ENCODE data around the gene LHX2. TPM values are rescaled to one million over a fixed set of nuclear protein-coding genes. Genes with fewer than 3 reads are reported as not detected.
A peak's percentile ranks its signal among the peaks of the same experiment; 100 is the strongest.

Gene LHX2
- total and polyA plus RNA-seq, 2 of the 13 experiments (the other 11 are each of a cell fraction or from before 2014, with no cell fraction given) = not detected

DNA sequence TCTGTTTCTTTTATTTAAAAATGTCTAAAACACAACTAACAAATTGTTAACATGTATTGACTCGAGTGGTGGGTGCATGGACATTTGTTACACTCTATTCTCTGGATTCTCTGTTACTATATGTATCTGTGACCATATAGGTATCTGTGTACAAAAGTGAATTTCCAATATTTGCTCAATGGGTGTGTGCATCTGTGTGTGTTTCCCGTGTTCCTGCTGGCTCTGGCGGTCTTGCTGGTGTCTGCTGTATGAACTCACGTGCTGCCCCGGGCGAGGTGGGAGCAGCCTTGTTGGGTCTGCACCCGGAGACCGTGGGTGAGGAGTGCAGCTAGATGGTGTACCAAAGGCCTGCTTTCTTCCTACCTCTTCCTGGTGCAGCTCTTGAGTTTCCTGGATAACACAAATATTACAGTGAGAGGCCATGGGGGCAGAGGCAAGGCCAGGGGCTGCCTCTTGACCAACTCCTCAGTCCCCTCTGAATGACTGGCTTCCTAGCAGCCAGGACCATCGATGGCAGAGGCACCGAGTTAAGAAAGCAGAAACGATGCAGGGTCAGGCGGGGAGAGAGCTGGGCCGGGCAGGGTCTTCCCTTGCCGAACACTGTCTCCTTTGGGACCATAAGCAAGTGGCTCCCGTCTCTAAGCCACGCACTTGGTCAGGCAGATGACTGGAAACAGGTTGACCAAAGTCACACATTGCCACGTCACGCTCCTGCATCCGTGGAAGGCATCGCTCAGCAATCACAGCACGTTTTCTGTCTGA is 49.5 kb downstream of the LHX2 start:
- TF ChIP-seq BRD4 (CRISPR knock-in tag; IDR thresholded peaks at IDR 0.05) = no peak
- TF ChIP-seq, protein P1, sequence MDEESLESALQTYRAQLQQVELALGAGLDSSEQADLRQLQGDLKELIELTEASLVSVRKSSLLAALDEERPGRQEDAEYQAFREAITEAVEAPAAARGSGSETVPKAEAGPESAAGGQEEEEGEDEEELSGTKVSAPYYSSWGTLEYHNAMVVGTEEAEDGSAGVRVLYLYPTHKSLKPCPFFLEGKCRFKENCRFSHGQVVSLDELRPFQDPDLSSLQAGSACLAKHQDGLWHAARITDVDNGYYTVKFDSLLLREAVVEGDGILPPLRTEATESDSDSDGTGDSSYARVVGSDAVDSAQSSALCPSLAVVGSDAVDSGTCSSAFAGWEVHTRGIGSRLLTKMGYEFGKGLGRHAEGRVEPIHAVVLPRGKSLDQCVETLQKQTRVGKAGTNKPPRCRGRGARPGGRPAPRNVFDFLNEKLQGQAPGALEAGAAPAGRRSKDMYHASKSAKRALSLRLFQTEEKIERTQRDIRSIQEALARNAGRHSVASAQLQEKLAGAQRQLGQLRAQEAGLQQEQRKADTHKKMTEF (CRISPR knock-in tag; IDR thresholded peaks at IDR 0.05) = no peak
- TF ChIP-seq TARDBP (CRISPR knock-in tag; IDR thresholded peaks at IDR 0.05) = no peak
- TF ChIP-seq CREB1 (IDR thresholded peaks at IDR 0.05) = 0 out of 2 replicates have a peak, but pooled peaks have one; percentile 12
- no peak for TF ChIP-seq CREB1 (CRISPR knock-in tag; IDR thresholded peaks at IDR 0.05)
- TF ChIP-seq, protein P2, sequence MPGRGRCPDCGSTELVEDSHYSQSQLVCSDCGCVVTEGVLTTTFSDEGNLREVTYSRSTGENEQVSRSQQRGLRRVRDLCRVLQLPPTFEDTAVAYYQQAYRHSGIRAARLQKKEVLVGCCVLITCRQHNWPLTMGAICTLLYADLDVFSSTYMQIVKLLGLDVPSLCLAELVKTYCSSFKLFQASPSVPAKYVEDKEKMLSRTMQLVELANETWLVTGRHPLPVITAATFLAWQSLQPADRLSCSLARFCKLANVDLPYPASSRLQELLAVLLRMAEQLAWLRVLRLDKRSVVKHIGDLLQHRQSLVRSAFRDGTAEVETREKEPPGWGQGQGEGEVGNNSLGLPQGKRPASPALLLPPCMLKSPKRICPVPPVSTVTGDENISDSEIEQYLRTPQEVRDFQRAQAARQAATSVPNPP (CRISPR knock-in tag; IDR thresholded peaks at IDR 0.05) = no peak
- TF ChIP-seq, protein P3, sequence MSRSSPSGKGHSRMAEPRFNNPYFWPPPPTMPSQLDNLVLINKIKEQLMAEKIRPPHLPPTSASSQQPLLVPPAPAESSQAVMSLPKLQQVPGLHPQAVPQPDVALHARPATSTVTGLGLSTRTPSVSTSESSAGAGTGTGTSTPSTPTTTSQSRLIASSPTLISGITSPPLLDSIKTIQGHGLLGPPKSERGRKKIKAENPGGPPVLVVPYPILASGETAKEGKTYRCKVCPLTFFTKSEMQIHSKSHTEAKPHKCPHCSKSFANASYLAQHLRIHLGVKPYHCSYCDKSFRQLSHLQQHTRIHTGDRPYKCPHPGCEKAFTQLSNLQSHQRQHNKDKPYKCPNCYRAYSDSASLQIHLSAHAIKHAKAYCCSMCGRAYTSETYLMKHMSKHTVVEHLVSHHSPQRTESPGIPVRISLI (CRISPR knock-in tag; IDR thresholded peaks at IDR 0.05; ENCODE audit: borderline replicate concordance) = no peak
- FAIRE-seq = no peak

More for the DNA sequence above, 49.5 kb downstream of the LHX2 start:
- in situ Hi-C loops (cut with HindIII; ENCODE audit: extremely low pct_ligation_motif_present, low pct_unique_long_range_greater_than_20kb) = no loop called here
- Histone ChIP-seq H3K4me3 (replicated peaks in 1 of 3; ENCODE audit: insufficient read depth in 1 of 3, low read depth in 2 of 3, low read length in 3 of 3) (no peak overlapping the region), H3K9ac (ENCODE audit: insufficient read depth, low read depth, low read length) (no peak overlapping the region), H3K27ac (ENCODE audit: extremely low read length, insufficient read depth, low read length) (no peak overlapping the region), H3K36me3 (replicated peaks in 1 of 2; ENCODE audit: control insufficient read depth in 1 of 2, insufficient read depth in 2 of 2, low read length in 2 of 2) (no peaks in the 10 kb centered on the region), H4K20me1 (ENCODE audit: insufficient read depth, low read length) (no peaks in the 10 kb centered on the region), H3K27me3 (ENCODE audit: control insufficient read depth in 1 of 2, insufficient read depth in 2 of 2, low read length in 2 of 2) (peaks cover 2 to 28% of the 10 kb centered on the region in 2 experiments; a peak in 3 of 5 replicates), H3K9me3 (ENCODE audit: low read length) (no peaks in the 10 kb centered on the region), H3K4me2 (ENCODE audit: low read depth, low read length) (no peak overlapping the region), H3K79me2 (ENCODE audit: insufficient read depth, low read length) (no peaks in the 10 kb centered on the region), H2AFZ (ENCODE audit: low read length) (no peak overlapping the region), H3K4me1 (ENCODE audit: insufficient read depth, low read length) (no peaks in the 10 kb centered on the region)
- whole genome bisulfite sequencing (ENCODE audit: low lambda C conversion rate) = 34% methylated on average over 16 of the region's 21 CpGs
- ChIA-PET POLR2A (no interaction called here), CTCF (ENCODE audit: low intra/inter-chr PET ratio, low total read pairs) (no interaction called here)
- ATAC-seq = no peak
- no TSS peak for BruUV-seq (replicated peaks)
- DNase-seq (ENCODE audit: low spot score) = no peak
- intact Hi-C loops (cut with micrococcal nuclease; ENCODE audit: unreplicated experiment) = no loop called here

All from HepG2 (cell line).